Type B pancreatic cell (in vitro differentiated cells): Measurements from ENCODE around the gene HOXB5. TPM values are rescaled to one million over a fixed set of nuclear protein-coding genes. Genes with fewer than 3 reads are reported as not detected.

Experiments used
- DNase-seq: peaks from one replicate; pipeline ENCODE4 v3.0.0; 2021; ENCODE audit warnings: mixed read lengths; ENCODE audit not compliant: unreplicated experiment; ENCODE audit errors: extremely low spot score
- H3K27ac Mint-ChIP-seq: 2 replicates; pipeline ENCODE4 v1.8.0; 2021; ENCODE audit warnings: mild to moderate bottlenecking, mixed read lengths
- H3K27me3 Mint-ChIP-seq: 2 replicates; pipeline ENCODE4 v1.8.0; 2021; ENCODE audit warnings: mixed read lengths
- H3K36me3 Mint-ChIP-seq: 2 replicates; pipeline ENCODE4 v1.8.0; 2021; ENCODE audit warnings: mixed read lengths
- H3K4me1 Mint-ChIP-seq: one replicate; pipeline ENCODE4 v1.8.0; 2021; ENCODE audit warnings: mixed read lengths; ENCODE audit not compliant: unreplicated experiment
- H3K4me3 Mint-ChIP-seq: 2 replicates; pipeline ENCODE4 v1.8.0; 2021; ENCODE audit warnings: mild to moderate bottlenecking, mixed read lengths
- H3K9me3 Mint-ChIP-seq: 2 replicates; pipeline ENCODE4 v1.8.0; 2021; ENCODE audit warnings: mixed read lengths
- CTCF ChIP-seq: fragments of 200-600 bp; sonication (generic); conservative IDR thresholded peaks from 2 replicates; pipeline ENCODE4 v1.5.0; 2021; ENCODE audit warnings: antibody characterized with exemption, mild to moderate bottlenecking
- total RNA-seq: library from RNA; stranded (reverse); gene quantifications from 2 replicates; pipeline ENCODE4 v1.2.1, GENCODE V29; 2021; ENCODE audit warnings: low replicate concordance

HOXB5 gene
- total RNA-seq, 1 donor from 2014 or later: 20.8 TPM

- no peak for DNase-seq
- H3K36me3 Mint-ChIP-seq: peaks cover 25% of the 10 kb centered on the region
- no peaks in the 10 kb centered on the region for H3K9me3 Mint-ChIP-seq
- TF ChIP-seq CTCF: no peak
- H3K4me1 Mint-ChIP-seq: peaks cover 68% of the 10 kb centered on the region
- peaks cover 61% of the 10 kb centered on the region for H3K27me3 Mint-ChIP-seq
- H3K27ac Mint-ChIP-seq: peak overlapping the region; percentile 94
- peak overlapping the region; percentile 91 for H3K4me3 Mint-ChIP-seq
Measured at GRCh38 chr17:48553190-48553547, 40.4 kb downstream of the HOXB5 start.

- H3K4me3 Mint-ChIP-seq: peak overlapping the region; percentile 91
- no peak for DNase-seq
- H3K9me3 Mint-ChIP-seq: no peaks in the 10 kb centered on the region
- H3K36me3 Mint-ChIP-seq: peaks cover 20% of the 10 kb centered on the region
- TF ChIP-seq CTCF: peak; percentile 16
- peaks cover 59% of the 10 kb centered on the region for H3K27me3 Mint-ChIP-seq
- peaks cover 69% of the 10 kb centered on the region for H3K4me1 Mint-ChIP-seq
- H3K27ac Mint-ChIP-seq: peak overlapping the region; percentile 94
Measured at GRCh38 chr17:48552466-48553189, 41.0 kb downstream of the HOXB5 start.

GRCh38 chr17:48551596-48552465, 41.7 kb downstream of the HOXB5 start:
- peaks cover 20% of the 10 kb centered on the region for H3K36me3 Mint-ChIP-seq
- peak overlapping the region; percentile 94 for H3K27ac Mint-ChIP-seq
- H3K4me3 Mint-ChIP-seq: peak overlapping the region; percentile 84
- no peaks in the 10 kb centered on the region for H3K9me3 Mint-ChIP-seq
- peaks cover 70% of the 10 kb centered on the region for H3K4me1 Mint-ChIP-seq
- no peak for TF ChIP-seq CTCF
- DNase-seq: no peak
- peaks cover 62% of the 10 kb centered on the region for H3K27me3 Mint-ChIP-seq

GRCh38 chr17:48551214-48551555, 42.4 kb downstream of the HOXB5 start:
- TF ChIP-seq CTCF: no peak
- DNase-seq: no peak
- Mint-ChIP-seq H3K27ac (peak overlapping the region; percentile 94), H3K9me3 (no peaks in the 10 kb centered on the region), H3K27me3 (peaks cover 63% of the 10 kb centered on the region), H3K4me3 (peak overlapping the region; percentile 84), H3K36me3 (peaks cover 20% of the 10 kb centered on the region), H3K4me1 (peaks cover 70% of the 10 kb centered on the region)

GRCh38 chr17:48550502-48551213, 42.9 kb downstream of the HOXB5 start:
- H3K9me3 Mint-ChIP-seq: no peaks in the 10 kb centered on the region
- peak overlapping the region; percentile 84 for H3K4me3 Mint-ChIP-seq
- peak overlapping the region; percentile 89 for H3K27ac Mint-ChIP-seq
- peak; percentile 62 for TF ChIP-seq CTCF
- H3K27me3 Mint-ChIP-seq: peaks cover 64% of the 10 kb centered on the region
- H3K4me1 Mint-ChIP-seq: peaks cover 71% of the 10 kb centered on the region
- H3K36me3 Mint-ChIP-seq: peaks cover 20% of the 10 kb centered on the region
- no peak for DNase-seq
